ENCODE data around the gene HTRA1.

Gene HTRA1

GRCh38 chr10:122461367-122461728 is at the start of gene HTRA1:
Gene HTRA1, plus strand, starts transcription at chr10:122461553. Its CDS starts 100 bp downstream, at chr10:122461653.
- DNase-seq (ENCODE audit: low spot score): peak; percentile 91

- DNase-seq (ENCODE audit: low spot score): no peak
These were observed 48.0 kb upstream of the HTRA1 start for GRCh38 chr10:122413327-122413726.

- no peak for DNase-seq (ENCODE audit: low spot score)
These were observed 43.7 kb upstream of the HTRA1 start for GRCh38 chr10:122417667-122418066.

DNA sequence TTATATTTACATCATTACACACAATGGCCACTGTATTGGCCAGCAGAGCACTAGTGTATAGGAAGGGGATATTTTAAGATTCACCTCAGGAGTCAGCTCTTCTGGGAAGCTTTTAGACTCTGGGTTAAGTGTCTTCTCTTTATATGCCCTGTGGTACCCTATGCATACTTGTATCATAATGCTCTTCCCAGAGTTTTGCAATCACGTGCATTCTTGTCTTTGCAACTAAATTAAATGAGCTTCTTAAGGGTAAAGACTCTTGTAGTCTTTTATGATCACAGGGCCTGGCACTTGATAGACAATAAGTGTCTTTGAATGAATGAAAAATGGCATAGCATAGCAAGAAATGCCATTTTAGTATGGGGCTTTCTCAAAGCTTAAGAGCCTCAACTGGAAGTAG is 42.3 kb upstream of the HTRA1 start:
- DNase-seq (ENCODE audit: low spot score): no peak

- no peak for DNase-seq (ENCODE audit: low spot score)
These were observed 41.3 kb upstream of the HTRA1 start for GRCh38 chr10:122419876-122420623.

- no peak for DNase-seq (ENCODE audit: low spot score)
These were observed 40.7 kb upstream of the HTRA1 start for GRCh38 chr10:122420624-122421007.

DNA sequence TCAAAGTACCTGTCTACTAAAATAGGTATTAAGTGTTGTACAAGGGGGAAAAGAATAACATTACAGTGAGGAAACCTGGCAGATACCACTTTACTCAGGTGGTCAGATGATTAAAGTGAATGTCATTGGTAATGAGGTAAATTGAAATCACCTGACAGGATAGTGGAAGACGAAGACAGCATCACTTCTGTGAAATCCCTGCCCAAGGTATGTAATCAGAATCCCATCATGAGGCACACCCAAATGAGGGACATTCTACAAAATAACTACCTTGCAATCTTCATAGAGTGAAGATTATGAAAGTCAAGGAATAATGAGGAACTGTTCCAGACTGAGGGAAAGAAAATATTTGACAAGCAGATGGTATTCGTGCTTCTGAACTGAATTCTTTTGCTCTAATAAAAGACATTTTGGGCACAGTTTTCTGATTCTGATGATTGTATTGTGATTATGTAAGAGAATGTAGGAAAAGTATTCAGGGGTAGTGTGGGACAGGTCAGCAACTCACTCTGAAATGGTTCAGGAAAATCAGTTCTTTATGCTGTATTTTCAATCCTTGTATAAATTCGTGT is 40.2 kb upstream of the HTRA1 start:
- DNase-seq (ENCODE audit: low spot score): no peak

DNA sequence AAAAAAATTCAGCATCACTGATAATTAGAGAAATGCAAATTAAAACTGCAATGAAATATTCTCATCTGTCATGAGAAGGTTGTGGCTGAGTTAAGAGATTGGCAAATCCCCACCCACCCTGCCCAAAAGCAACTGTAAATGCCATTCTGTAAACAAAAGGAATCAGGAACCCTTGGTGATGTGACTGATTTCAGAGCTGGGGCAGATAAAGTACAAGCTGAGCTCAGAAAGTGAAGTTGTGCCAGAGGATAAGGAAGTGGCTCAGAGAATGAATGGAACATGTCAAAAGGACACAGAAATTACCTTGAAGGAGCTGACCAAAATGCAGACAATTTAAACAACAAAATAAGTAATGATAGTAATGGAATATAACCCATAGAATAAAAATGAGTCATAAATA is 39.6 kb upstream of the HTRA1 start:
- no peak for DNase-seq (ENCODE audit: low spot score)

- DNase-seq (ENCODE audit: low spot score): no peak
These were observed 38.9 kb upstream of the HTRA1 start for GRCh38 chr10:122422266-122422989.

DNA sequence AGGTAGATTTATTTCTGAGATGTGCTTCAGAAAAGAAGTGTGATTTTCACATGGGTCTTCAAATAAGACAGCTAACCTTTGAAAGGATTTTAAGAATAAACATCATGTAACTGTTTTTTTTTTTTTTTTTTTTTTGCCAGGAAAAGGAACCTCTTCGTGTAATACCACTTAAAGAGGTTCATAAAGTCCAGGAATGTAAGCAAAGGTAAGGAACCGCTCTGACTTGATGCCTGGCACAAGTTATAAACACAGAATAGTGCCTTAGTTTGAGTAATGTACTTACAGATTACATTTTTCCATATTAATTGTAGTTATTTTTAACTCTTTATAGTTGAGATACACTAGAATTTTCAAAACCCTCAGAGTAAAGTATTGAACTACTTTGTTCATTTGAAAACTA is 37.3 kb upstream of the HTRA1 start:
- DNase-seq (ENCODE audit: low spot score): no peak

DNA sequence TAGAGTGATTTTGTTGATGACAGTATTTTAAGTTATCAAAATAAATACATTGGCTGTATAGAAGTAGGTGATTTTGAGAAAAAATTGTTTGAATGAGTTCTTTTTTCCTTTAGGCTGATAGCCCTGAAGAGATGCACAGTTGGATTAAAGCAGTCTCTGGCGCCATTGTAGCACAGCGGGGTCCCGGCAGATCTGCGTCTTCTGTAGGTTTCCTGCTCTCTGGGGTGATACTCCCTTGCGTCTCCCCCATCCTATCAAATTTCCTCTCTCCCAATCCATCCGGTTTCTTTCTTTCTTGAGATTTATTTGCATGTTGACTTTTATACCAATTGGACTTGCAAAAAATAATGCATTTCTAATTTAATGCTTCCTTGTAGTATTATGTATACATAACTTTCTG is 34.5 kb upstream of the HTRA1 start:
- no peak for DNase-seq (ENCODE audit: low spot score)

- no peak for DNase-seq (ENCODE audit: low spot score)
These were observed 34.1 kb upstream of the HTRA1 start for GRCh38 chr10:122427280-122427679.

DNA sequence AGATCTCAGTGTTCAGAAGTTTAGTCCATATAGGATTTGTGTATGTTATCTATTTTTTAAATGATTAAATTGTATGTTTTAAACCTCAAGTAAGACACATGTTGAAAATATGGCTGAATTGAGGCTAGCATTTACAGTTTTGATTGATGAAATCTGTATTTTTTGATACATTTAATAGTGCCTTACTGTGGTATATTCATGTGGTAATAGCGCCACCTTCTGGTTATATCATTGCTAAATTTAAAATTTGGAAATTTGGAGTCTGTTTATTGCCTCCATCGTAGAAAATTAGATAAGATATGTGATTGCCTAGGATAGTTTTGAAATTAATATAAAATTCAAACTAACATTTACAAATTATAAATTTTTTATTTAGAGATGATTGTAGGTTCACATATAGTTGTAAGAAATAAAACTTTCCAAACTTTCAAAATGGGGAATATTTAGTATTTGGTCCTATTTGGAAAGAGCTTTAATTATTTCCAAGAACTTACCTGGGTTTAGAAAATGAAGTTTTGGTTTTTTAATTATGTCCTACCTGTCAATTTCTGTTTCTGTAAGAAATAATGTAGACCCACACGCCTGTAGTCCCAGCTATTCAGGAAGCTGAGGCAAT is 26.0 kb upstream of the HTRA1 start:
- peak; percentile 30 for DNase-seq (ENCODE audit: low spot score)

- no peak for DNase-seq (ENCODE audit: low spot score)
These were observed 19.4 kb upstream of the HTRA1 start for GRCh38 chr10:122441961-122442360.

DNA sequence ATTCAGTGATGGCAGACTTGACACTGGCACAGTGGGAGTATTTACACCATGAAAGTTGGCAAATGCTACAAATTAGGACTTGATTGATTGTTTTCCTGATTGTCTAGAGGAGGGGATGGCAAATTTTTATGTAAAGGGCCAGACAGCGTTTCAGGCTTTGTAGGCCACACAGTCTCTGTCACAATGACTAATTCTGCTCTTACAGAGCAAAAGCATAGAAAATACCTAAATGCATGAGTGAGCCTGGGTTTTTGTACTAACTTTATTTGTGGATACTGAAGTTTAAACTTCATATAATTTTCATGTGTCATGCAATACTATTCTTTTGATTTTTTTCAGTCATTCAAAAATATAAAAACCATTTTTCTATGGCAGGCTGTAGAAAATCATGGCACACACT is 15.9 kb upstream of the HTRA1 start:
- DNase-seq (ENCODE audit: low spot score): no peak

- no peak for DNase-seq (ENCODE audit: low spot score)
These were observed 15.4 kb upstream of the HTRA1 start for GRCh38 chr10:122445904-122446303.

- DNase-seq (ENCODE audit: low spot score): peak; percentile 54
These were observed 14.5 kb upstream of the HTRA1 start for GRCh38 chr10:122446668-122447423.

- no peak for DNase-seq (ENCODE audit: low spot score)
These were observed 12.8 kb upstream of the HTRA1 start for GRCh38 chr10:122448600-122448999.

DNA sequence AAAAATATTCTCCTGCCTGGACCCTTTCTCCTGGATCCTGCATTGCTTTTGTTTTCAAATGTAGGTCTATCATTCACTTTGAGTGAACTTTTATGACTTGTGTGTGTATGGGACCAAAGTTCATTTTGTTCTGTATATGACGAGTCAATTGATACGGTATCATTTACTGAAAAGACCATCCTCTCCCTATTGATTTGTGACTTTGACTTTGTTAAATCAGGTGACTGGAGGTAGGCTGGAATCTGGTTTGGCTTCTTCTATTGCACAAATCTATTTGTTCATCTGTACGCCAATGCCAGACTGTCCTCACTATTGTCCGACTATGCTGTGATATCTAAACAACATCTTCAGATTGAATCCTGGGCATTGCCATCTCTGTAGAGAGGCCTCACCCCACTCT is 12.2 kb upstream of the HTRA1 start:
- no peak for DNase-seq (ENCODE audit: low spot score)

DNA sequence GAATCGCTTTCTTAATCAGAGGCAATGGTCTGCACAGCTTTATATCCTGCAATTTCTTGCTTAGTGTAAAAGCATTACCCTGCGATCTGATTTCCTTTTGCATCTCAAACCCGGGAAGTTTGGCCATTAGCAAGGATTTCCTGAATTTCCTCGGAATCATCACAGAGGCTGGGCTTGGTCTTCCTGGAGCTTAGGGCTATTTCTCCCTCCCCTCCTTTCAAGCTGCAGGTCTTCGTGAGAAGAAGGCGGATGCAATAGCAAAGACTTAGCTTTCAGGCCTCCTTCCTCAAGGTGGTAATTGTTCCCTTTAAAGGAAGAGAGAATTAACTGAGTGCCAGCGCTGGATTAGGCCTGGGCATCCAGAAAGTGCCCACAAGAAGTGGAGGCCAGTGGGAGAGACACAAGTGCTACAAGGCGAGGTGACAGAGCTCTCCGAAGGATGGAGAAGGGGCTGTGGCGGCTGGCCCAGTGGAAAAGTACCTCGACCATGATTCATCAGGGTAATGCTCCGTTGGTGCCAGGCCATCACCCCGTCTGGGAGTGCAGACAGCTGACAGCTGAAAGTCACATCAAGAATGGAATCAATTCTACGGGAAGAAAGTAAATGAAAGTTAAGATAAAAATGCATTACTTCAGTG is 10.9 kb upstream of the HTRA1 start:
- no peak for DNase-seq (ENCODE audit: low spot score)

- DNase-seq (ENCODE audit: low spot score): no peak
These were observed 7.3 kb upstream of the HTRA1 start for GRCh38 chr10:122454071-122454470.

DNA sequence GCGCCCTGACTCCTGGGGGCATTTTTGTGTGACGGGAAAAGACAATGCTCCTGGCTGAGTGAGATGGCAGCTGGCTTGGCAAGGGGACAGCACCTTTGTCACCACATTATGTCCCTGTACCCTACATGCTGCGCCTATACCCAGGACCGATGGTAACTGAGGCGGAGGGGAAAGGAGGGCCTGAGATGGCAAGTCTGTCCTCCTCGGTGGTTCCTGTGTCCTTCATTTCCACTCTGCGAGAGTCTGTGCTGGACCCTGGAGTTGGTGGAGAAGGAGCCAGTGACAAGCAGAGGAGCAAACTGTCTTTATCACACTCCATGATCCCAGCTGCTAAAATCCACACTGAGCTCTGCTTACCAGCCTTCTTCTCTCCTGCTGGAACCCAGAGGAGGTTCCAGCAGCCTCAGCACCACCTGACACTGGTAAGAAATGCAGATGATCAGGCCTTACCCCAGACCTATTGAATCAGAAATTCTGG is 6.7 kb upstream of the HTRA1 start, which contains the start of gene ARMS2:
ARMS2 (plus strand) TSS at position 51 of the 478 bp plus-strand sequence; CDS start at position 126, 75 bp downstream.
- DNase-seq (ENCODE audit: low spot score): no peak

Measured in iPS-NIHi11 (cell line).